NCI-H146 treated with DMSO at 0.1 percent for 48 hours (cell line): ENCODE data around the gene ZSCAN4.

Experiments
- DNase-seq: peaks from one replicate; lab custom pipeline; 2025; ENCODE audit not compliant: unreplicated experiment; lab: John Stamatoyannopoulos, UW

ZSCAN4 gene

GRCh38 chr19:57668635-57669034, at the start of gene ZSCAN4:
Gene ZSCAN4 (plus strand): TSS chr19:57668935. CDS start chr19:57676146, 7,211 bp downstream.
- DNase-seq, result no peak

GRCh38 chr19:57620673-57621348, 47.9 kb upstream of the ZSCAN4 start:
- DNase-seq, result no peak

GRCh38 chr19:57623091-57623490, 45.6 kb upstream of the ZSCAN4 start:
- DNase-seq, result no peak

GRCh38 chr19:57632987-57633831, 35.5 kb upstream of the ZSCAN4 start, which contains the start of gene ZNF211:
Gene ZNF211 (plus strand): TSS chr19:57633168. CDS start chr19:57633347, 179 bp downstream.
- DNase-seq, result peak; percentile 89

GRCh38 chr19:57633832-57634131, 35.0 kb upstream of the ZSCAN4 start:
- no peak for DNase-seq

GRCh38 chr19:57637379-57637778, 31.4 kb upstream of the ZSCAN4 start:
- no peak for DNase-seq

- DNase-seq, result no peak
Measured at GRCh38 chr19:57641715-57642234, 27.0 kb upstream of the ZSCAN4 start.

GRCh38 chr19:57642396-57643046, 26.2 kb upstream of the ZSCAN4 start:
- no peak for DNase-seq

- no peak for DNase-seq
Measured at GRCh38 chr19:57643734-57644133, 25.0 kb upstream of the ZSCAN4 start.

- DNase-seq, result peak; percentile 24
Measured at GRCh38 chr19:57648331-57649003, 20.3 kb upstream of the ZSCAN4 start.

GRCh38 chr19:57651654-57651996, 17.1 kb upstream of the ZSCAN4 start:
- DNase-seq, result peak; percentile 48

- DNase-seq, result no peak
Measured at GRCh38 chr19:57653689-57654088, 15.0 kb upstream of the ZSCAN4 start.

GRCh38 chr19:57655443-57655842, 13.3 kb upstream of the ZSCAN4 start:
- no peak for DNase-seq

- DNase-seq, result no peak
Measured at GRCh38 chr19:57656346-57656745, 12.4 kb upstream of the ZSCAN4 start.

- DNase-seq, result peak; percentile 71
Measured at GRCh38 chr19:57664269-57665127, 4.2 kb upstream of the ZSCAN4 start.

- peak; percentile 92 for DNase-seq
Measured at GRCh38 chr19:57665261-57665806, 3.4 kb upstream of the ZSCAN4 start.

GRCh38 chr19:57667228-57667627, 1.5 kb upstream of the ZSCAN4 start:
- no peak for DNase-seq

- no peak for DNase-seq
Measured at GRCh38 chr19:57671124-57671895, 2.6 kb downstream of the ZSCAN4 start.

GRCh38 chr19:57672466-57672865, 3.7 kb downstream of the ZSCAN4 start:
- DNase-seq, result no peak
